GM12873 (cell line): ENCODE data around the gene TRIM66.

Experiments used
- CTCF ChIP-seq: IDR thresholded peaks from 2 replicates; pipeline ENCODE4 v1.5.1; 2012; ENCODE audit warnings: low read depth, mild to moderate bottlenecking, moderate library complexity, low read length, control low read depth; ENCODE audit not compliant: insufficient read depth; ENCODE audit errors: missing control alignments

The TRIM66 gene

GRCh38 chr11:8646873-8647272 is 35.6 kb downstream of the TRIM66 start:
- TF ChIP-seq CTCF = no peak

GRCh38 chr11:8642196-8642841 is 40.1 kb downstream of the TRIM66 start:
- no peak for TF ChIP-seq CTCF

- no peak for TF ChIP-seq CTCF
Measured at GRCh38 chr11:8641332-8641731, 41.1 kb downstream of the TRIM66 start.

GRCh38 chr11:8640267-8640906 is 42.1 kb downstream of the TRIM66 start:
- TF ChIP-seq CTCF = no peak

- no peak for TF ChIP-seq CTCF
Measured at GRCh38 chr11:8639655-8640054, 42.8 kb downstream of the TRIM66 start.

GRCh38 chr11:8638300-8638699 is 44.2 kb downstream of the TRIM66 start:
- no peak for TF ChIP-seq CTCF

- TF ChIP-seq CTCF = no peak
Measured at GRCh38 chr11:8636127-8636526, 46.3 kb downstream of the TRIM66 start.
